Hepatocyte (in vitro differentiated cells): ENCODE data around the gene ZNF232.

Experiments used
- EZH2 ChIP-seq: fragments of 200-600 bp; sonication (generic); IDR thresholded peaks from 2 replicates; pipeline ENCODE4 v1.6.1; 2016; ENCODE audit warnings: antibody characterized with exemption, mild to moderate bottlenecking, borderline replicate concordance
- EZH2phosphoT487 ChIP-seq: fragments of 200-600 bp; sonication (generic); IDR thresholded peaks from one replicate; pipeline ENCODE4 v1.6.1; 2018; ENCODE audit warnings: antibody characterized with exemption, mild to moderate bottlenecking, low read depth, moderate library complexity; ENCODE audit not compliant: unreplicated experiment, severe bottlenecking
- TF ChIP-seq, protein P1 (sequence below): fragments of 200-600 bp; sonication (generic); IDR thresholded peaks from 2 replicates; pipeline ENCODE4 v1.5.1; 2016; ENCODE audit warnings: antibody characterized with exemption, mild to moderate bottlenecking; ENCODE audit not compliant: poor library complexity

DNA sequence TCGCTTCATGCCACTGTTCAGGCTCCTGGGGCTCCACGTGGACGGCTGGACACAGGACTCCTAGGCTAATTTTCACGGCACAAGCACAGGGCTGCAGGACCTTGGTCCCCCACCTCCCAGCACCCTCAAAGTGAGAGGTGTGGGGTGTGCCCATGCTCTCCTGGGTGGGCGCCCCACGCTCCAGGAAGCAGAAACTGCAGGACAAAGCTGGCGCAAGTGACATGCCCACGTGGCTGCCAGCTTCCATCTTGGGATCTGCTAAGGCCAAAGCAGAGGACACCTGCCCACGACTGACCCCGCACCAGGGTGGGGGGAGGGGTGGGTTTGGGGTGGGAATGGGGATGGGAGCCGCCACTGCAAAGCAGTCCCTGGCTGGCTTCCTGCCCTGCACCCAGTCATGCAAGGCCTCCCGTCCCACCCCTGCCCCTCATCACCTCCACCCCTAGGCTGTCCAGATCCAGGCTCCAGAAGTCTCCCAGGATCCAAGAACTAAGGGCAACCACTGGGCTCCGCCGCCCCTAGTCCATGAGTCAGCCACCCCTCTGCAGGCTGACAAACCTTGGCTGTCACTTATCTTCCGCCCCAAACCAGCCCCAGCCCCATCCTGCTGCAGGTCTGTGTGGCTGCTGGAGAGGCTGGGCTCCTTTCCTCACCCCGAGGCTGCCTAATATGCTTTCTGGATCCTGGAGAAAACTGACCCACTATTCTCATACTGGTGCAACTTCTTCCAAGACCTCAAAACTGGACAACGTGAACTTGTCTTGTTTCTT is 15.2 kb upstream of the ZNF232 start:
- TF ChIP-seq, protein P1, sequence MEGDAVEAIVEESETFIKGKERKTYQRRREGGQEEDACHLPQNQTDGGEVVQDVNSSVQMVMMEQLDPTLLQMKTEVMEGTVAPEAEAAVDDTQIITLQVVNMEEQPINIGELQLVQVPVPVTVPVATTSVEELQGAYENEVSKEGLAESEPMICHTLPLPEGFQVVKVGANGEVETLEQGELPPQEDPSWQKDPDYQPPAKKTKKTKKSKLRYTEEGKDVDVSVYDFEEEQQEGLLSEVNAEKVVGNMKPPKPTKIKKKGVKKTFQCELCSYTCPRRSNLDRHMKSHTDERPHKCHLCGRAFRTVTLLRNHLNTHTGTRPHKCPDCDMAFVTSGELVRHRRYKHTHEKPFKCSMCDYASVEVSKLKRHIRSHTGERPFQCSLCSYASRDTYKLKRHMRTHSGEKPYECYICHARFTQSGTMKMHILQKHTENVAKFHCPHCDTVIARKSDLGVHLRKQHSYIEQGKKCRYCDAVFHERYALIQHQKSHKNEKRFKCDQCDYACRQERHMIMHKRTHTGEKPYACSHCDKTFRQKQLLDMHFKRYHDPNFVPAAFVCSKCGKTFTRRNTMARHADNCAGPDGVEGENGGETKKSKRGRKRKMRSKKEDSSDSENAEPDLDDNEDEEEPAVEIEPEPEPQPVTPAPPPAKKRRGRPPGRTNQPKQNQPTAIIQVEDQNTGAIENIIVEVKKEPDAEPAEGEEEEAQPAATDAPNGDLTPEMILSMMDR: no peak
- TF ChIP-seq EZH2 (no peak), EZH2phosphoT487 (no peak)
